HPDE6-E6E7 (cell line): ENCODE measurements around the gene TNFAIP1.
A peak's percentile ranks its signal among the peaks of the same experiment; 100 is the strongest.
"Not testable (repeated sequence)": the region's sequence is repeated elsewhere in the genome, so short reads cannot be mapped to it uniquely, and the experiment has no call there.

ENCODE experiments used
- DNase-seq: peaks from one replicate; pipeline ENCODE4 v3.0.0; 2011; ENCODE audit warnings: missing footprints; ENCODE audit errors: extremely low spot score

The TNFAIP1 gene

GRCh38 chr17:28324781-28325180 lies 10.8 kb upstream of the TNFAIP1 start:
- DNase-seq = no peak

- DNase-seq = no peak
Measured at GRCh38 chr17:28325211-28325610, 10.3 kb upstream of the TNFAIP1 start.

- DNase-seq = no peak
Measured at GRCh38 chr17:28326114-28326513, 9.4 kb upstream of the TNFAIP1 start.

GRCh38 chr17:28327031-28327607 lies 8.4 kb upstream of the TNFAIP1 start:
- DNase-seq = no peak

GRCh38 chr17:28327709-28328108 lies 7.9 kb upstream of the TNFAIP1 start:
- DNase-seq = no peak

- DNase-seq = no peak
Measured at GRCh38 chr17:28328325-28328724, 7.2 kb upstream of the TNFAIP1 start.

GRCh38 chr17:28330671-28331070 lies 4.9 kb upstream of the TNFAIP1 start:
- no peak for DNase-seq

- no peak for DNase-seq
Measured at GRCh38 chr17:28331891-28332420, 3.6 kb upstream of the TNFAIP1 start.

GRCh38 chr17:28333083-28333746 lies 2.3 kb upstream of the TNFAIP1 start:
- DNase-seq = no peak

GRCh38 chr17:28334171-28334570 lies 1.4 kb upstream of the TNFAIP1 start:
- no peak for DNase-seq

- no peak for DNase-seq
Measured at GRCh38 chr17:28334666-28335200, 828 bp upstream of the TNFAIP1 start.

- peak; percentile 77 for DNase-seq
Measured at GRCh38 chr17:28335959-28336871, 654 bp downstream of the TNFAIP1 start.

- DNase-seq = no peak
Measured at GRCh38 chr17:28338056-28338768, 2.7 kb downstream of the TNFAIP1 start.

GRCh38 chr17:28338769-28339212 lies 3.2 kb downstream of the TNFAIP1 start:
- DNase-seq = not testable (repeated sequence)

GRCh38 chr17:28339431-28339830 lies 3.9 kb downstream of the TNFAIP1 start:
- no peak for DNase-seq

- no peak for DNase-seq
Measured at GRCh38 chr17:28340374-28340773, 4.8 kb downstream of the TNFAIP1 start.

GRCh38 chr17:28341516-28341915 lies 6.0 kb downstream of the TNFAIP1 start:
- no peak for DNase-seq

GRCh38 chr17:28342313-28342712 lies 6.8 kb downstream of the TNFAIP1 start:
- no peak for DNase-seq

GRCh38 chr17:28343491-28343932 lies 8.0 kb downstream of the TNFAIP1 start:
- DNase-seq = no peak

- no peak for DNase-seq
Measured at GRCh38 chr17:28344011-28344410, 8.4 kb downstream of the TNFAIP1 start.

GRCh38 chr17:28344435-28344901 lies 8.9 kb downstream of the TNFAIP1 start:
- DNase-seq = no peak
